ENCODE results near the gene ETS1. TPM values are rescaled to one million over a fixed set of nuclear protein-coding genes. Genes with fewer than 3 reads are reported as not detected.

Gene ETS1
- total and polyA plus RNA-seq, 5 experiments from 2014 or later = 407 to 962 (median 433) TPM

- POLR2A ChIA-PET = interaction anchor here (0.9 to 28.4 kb wide), 11 partner anchors 8 to 210 kb away, joined by 3 to 603 read pairs (median 38); partner anchors contain the start of gene FLI1
- Mint-ChIP-seq H3K27ac (peak overlapping the region; percentile 93 to 99 (median 96)), H3K27me3 (no peaks in the 10 kb centered on the region), H3K9me3 (no peaks in the 10 kb centered on the region), H3K4me3 (peak overlapping the region; percentile 87 to 99 (median 98)), H3K36me3 (peaks cover 13 to 83% (median 19%) of the 10 kb centered on the region in 3 donors), H3K4me1 (peaks cover 65 to 100% (median 97%) of the 10 kb centered on the region in 4 donors)
- ATAC-seq = peak in 1 of 2 donors; percentile 3
- DNase-seq = no peak
Observed at GRCh38 chr11:128501632-128502549, 85.5 kb downstream of the ETS1 start.

- POLR2A ChIA-PET = interaction anchor here (0.6 to 28.4 kb wide), 11 partner anchors 9 to 211 kb away, joined by 3 to 603 read pairs (median 7); no protein-coding TSS in a partner anchor
- Mint-ChIP-seq H3K9me3 (no peaks in the 10 kb centered on the region), H3K27ac (peak overlapping the region; percentile 93 to 99 (median 96)), H3K4me1 (peaks cover 66 to 100% (median 97%) of the 10 kb centered on the region in 4 donors), H3K4me3 (peak overlapping the region; percentile 87 to 99 (median 98)), H3K27me3 (no peaks in the 10 kb centered on the region), H3K36me3 (peaks cover 5 to 83% (median 15%) of the 10 kb centered on the region in 3 donors)
- no peak for ATAC-seq
- no peak for DNase-seq
Observed at GRCh38 chr11:128501008-128501407, 86.3 kb downstream of the ETS1 start.

DNA sequence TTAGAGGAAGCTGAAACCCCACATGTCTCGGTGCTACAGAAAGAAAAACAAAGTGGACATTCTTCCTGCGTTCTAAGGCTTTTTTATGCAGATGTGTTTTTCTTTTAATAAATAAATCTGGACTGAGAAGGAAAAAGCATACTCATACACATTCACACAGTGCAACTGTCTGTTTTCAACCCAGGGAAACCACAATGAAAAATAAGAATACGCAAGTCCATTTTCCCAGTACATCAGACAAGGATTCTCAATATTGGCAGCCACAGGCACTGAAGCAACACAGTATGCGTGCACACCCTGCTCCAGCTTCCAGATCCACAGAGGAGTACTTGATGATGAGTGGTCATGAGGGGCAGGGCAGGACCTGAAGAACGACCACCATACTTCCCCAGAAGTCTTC, 86.9 kb downstream of the ETS1 start:
- Mint-ChIP-seq H3K36me3 (peaks cover 5 to 83% (median 20%) of the 10 kb centered on the region in 3 donors), H3K4me1 (peaks cover 68 to 100% (median 97%) of the 10 kb centered on the region in 4 donors), H3K27ac (peak overlapping the region; percentile 93 to 99 (median 96)), H3K4me3 (peak overlapping the region; percentile 87 to 99 (median 98)), H3K27me3 (no peaks in the 10 kb centered on the region), H3K9me3 (no peaks in the 10 kb centered on the region)
- POLR2A ChIA-PET = interaction anchor here (0.6 to 28.4 kb wide), 14 partner anchors 10 to 210 kb away, joined by 3 to 603 read pairs (median 4); no protein-coding TSS in a partner anchor
- no peak for DNase-seq
- no peak for ATAC-seq

GRCh38 chr11:128499613-128500253, 87.6 kb downstream of the ETS1 start:
- DNase-seq (no peak), ATAC-seq (no peak)
- H3K27me3 Mint-ChIP-seq = no peaks in the 10 kb centered on the region
- peaks cover 63 to 100% (median 97%) of the 10 kb centered on the region in 4 donors for H3K4me1 Mint-ChIP-seq
- no peaks in the 10 kb centered on the region for H3K9me3 Mint-ChIP-seq
- H3K4me3 Mint-ChIP-seq = peak overlapping the region; percentile 82 to 96 (median 90)
- peak overlapping the region; percentile 93 to 99 (median 97) for H3K27ac Mint-ChIP-seq
- POLR2A ChIA-PET = interaction anchor here (0.8 to 28.4 kb wide), 12 partner anchors 11 to 210 kb away, joined by 3 to 603 read pairs (median 6); no protein-coding TSS in a partner anchor
- peaks cover 5 to 83% (median 26%) of the 10 kb centered on the region in 3 donors for H3K36me3 Mint-ChIP-seq

DNA sequence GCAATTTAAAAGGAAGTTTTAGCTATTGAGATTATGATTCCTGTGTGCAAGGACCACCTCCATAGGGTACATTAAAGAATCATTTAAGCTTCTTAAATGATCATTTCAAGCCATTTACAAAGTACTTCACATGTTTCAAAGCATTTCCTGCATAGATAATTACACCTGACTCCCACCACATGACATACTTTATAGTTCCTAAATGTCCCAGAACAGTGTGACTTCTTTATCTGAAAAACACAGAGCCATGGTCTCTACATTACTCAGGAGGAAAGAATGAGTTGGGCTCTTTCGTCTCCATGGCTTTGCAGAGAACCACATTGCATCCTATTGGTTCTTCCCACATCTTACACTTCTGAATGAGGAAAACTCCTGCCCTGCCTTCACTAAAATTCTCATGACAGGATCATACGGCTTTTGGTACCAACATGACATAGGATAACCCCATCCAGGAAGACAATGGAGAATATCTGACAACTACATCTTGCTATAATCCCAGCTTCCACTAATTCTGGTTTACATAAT, 88.6 kb downstream of the ETS1 start:
- ATAC-seq (peak in 1 of 2 donors; percentile 12), DNase-seq (no peak)
- peak overlapping the region; percentile 82 to 96 (median 90) for H3K4me3 Mint-ChIP-seq
- peaks cover 60 to 100% (median 97%) of the 10 kb centered on the region in 4 donors for H3K4me1 Mint-ChIP-seq
- no peaks in the 10 kb centered on the region for H3K9me3 Mint-ChIP-seq
- peaks cover 5 to 84% (median 30%) of the 10 kb centered on the region in 3 donors for H3K36me3 Mint-ChIP-seq
- POLR2A ChIA-PET = interaction anchor here (0.8 to 28.4 kb wide), 8 partner anchors 12 to 129 kb away, joined by 3 to 603 read pairs (median 50); no protein-coding TSS in a partner anchor
- no peaks in the 10 kb centered on the region for H3K27me3 Mint-ChIP-seq
- peak overlapping the region; percentile 93 to 99 (median 97) for H3K27ac Mint-ChIP-seq

DNA sequence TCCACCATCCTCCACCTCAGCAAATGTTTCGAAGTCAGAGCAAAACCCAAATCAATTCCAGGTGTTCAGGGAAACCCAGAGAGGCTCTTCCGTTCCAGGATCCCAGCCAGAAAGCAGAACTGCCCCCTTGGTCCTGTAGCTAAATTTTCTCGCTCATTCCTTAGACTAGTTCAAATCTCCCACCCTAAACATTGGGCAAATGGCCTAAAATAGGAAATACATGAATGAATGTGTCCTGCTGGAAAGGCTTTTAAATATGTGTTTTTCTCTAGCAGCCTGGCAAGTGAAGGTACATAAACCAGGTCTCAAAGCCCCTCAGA, 89.6 kb downstream of the ETS1 start:
- Mint-ChIP-seq H3K27me3 (no peaks in the 10 kb centered on the region), H3K27ac (peak overlapping the region; percentile 91 to 98 (median 96)), H3K4me1 (peaks cover 58 to 100% (median 97%) of the 10 kb centered on the region in 4 donors), H3K9me3 (no peaks in the 10 kb centered on the region), H3K36me3 (peaks cover 5 to 88% (median 33%) of the 10 kb centered on the region in 3 donors), H3K4me3 (peak overlapping the region; percentile 82 to 95 (median 89))
- DNase-seq = no peak
- no peak for ATAC-seq
- POLR2A ChIA-PET = interaction anchor here (0.8 to 28.4 kb wide), 11 partner anchors 9 to 211 kb away, joined by 3 to 603 read pairs (median 4); no protein-coding TSS in a partner anchor

DNA sequence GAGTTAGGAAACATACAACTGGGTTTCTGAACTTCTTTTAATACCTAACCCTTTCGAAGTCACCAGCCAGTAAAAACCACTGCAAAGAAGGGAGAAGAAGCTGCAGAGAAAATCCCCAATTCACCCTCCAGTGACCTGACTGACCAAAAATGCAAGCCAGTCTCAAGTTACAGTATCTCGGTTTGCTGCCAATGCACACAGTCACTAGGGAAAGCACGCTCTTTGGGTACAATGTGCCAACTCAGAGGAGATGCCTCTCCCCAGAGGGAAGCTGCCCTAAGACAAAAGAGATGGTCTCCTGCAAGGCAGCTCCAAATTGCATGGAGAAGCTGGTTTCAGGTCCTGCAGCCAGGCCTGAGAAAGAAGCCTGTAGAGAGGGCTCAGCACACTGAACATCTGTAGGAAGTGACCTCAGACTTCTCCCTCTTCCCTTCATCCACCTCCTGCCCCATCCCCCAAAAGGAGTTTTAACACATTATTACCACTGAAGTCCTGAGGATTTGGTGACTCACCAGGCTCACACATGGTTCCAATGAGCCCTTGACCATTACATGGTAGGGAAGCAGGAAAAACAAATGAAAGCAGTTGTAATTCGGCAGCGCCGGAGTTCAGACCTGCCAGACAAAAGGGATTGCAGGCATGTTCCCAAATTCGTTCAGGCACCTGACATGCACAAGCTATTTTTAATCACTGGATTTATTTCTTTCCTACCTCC, 90.1 kb downstream of the ETS1 start:
- Mint-ChIP-seq H3K9me3 (no peaks in the 10 kb centered on the region), H3K27ac (peak overlapping the region; percentile 91 to 98 (median 96)), H3K4me3 (peak overlapping the region; percentile 82 to 95 (median 89)), H3K27me3 (no peaks in the 10 kb centered on the region), H3K4me1 (peaks cover 62 to 100% (median 97%) of the 10 kb centered on the region in 4 donors), H3K36me3 (peaks cover 5 to 90% (median 36%) of the 10 kb centered on the region in 3 donors)
- ATAC-seq (no peak), DNase-seq (no peak)
- POLR2A ChIA-PET = interaction anchor here (0.8 to 28.4 kb wide), 12 partner anchors 8 to 211 kb away, joined by 3 to 603 read pairs (median 4); no protein-coding TSS in a partner anchor

DNA sequence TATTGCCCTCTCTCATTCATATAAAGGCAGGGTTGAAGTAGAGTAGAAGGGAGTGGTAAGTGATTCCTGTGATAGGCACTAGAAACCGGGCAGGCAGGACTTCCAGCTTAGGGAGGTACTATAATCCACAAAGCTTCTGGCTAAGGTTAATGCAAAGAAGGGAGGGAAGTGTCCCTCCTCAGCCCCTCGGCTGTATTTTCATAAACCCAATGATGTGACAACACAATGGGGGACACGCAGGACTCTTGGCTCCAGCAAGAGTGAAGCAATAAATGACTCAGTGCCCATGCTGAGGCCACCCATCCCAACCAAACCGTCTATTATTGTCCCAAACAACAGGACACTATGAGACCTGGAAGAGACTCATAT, 90.7 kb downstream of the ETS1 start:
- Mint-ChIP-seq H3K27ac (peak overlapping the region; percentile 91 to 98 (median 96)), H3K4me1 (peaks cover 60 to 100% (median 97%) of the 10 kb centered on the region in 4 donors), H3K4me3 (peak overlapping the region; percentile 82 to 95 (median 89)), H3K27me3 (no peaks in the 10 kb centered on the region), H3K9me3 (no peaks in the 10 kb centered on the region), H3K36me3 (peaks cover 5 to 90% (median 37%) of the 10 kb centered on the region in 3 donors)
- no peak for DNase-seq
- no peak for ATAC-seq
- POLR2A ChIA-PET = interaction anchor here (1.0 to 28.4 kb wide), 8 partner anchors 8 to 210 kb away, joined by 3 to 603 read pairs (median 49); no protein-coding TSS in a partner anchor

DNA sequence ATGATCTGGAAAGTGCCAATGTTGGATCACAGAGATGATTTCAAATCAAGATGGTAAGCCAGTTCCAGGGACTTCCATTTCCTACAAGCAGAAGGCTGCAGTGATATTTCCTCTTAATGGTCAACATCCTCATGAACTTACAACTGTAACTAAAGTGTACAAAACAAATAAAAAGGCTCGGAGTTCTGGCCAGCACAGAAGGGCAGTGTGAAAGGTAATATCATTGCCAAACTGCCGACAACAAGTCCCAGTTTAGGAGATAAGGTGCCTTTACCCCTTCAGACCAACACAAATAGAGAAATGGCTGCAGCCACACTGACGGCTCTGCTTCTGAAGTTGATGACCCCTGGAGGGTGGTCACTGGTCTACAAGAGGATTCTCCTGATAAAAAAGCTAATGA, 91.1 kb downstream of the ETS1 start:
- Mint-ChIP-seq H3K9me3 (no peaks in the 10 kb centered on the region), H3K36me3 (peaks cover 5 to 90% (median 39%) of the 10 kb centered on the region in 3 donors), H3K27ac (peak overlapping the region; percentile 91 to 98 (median 96)), H3K4me1 (peaks cover 61 to 100% (median 97%) of the 10 kb centered on the region in 4 donors), H3K27me3 (no peaks in the 10 kb centered on the region), H3K4me3 (peak overlapping the region; percentile 82 to 95 (median 89))
- POLR2A ChIA-PET = interaction anchor here (1.0 to 28.4 kb wide), 7 partner anchors 9 to 210 kb away, joined by 3 to 603 read pairs (median 94); no protein-coding TSS in a partner anchor
- ATAC-seq (no peak), DNase-seq (no peak)

DNA sequence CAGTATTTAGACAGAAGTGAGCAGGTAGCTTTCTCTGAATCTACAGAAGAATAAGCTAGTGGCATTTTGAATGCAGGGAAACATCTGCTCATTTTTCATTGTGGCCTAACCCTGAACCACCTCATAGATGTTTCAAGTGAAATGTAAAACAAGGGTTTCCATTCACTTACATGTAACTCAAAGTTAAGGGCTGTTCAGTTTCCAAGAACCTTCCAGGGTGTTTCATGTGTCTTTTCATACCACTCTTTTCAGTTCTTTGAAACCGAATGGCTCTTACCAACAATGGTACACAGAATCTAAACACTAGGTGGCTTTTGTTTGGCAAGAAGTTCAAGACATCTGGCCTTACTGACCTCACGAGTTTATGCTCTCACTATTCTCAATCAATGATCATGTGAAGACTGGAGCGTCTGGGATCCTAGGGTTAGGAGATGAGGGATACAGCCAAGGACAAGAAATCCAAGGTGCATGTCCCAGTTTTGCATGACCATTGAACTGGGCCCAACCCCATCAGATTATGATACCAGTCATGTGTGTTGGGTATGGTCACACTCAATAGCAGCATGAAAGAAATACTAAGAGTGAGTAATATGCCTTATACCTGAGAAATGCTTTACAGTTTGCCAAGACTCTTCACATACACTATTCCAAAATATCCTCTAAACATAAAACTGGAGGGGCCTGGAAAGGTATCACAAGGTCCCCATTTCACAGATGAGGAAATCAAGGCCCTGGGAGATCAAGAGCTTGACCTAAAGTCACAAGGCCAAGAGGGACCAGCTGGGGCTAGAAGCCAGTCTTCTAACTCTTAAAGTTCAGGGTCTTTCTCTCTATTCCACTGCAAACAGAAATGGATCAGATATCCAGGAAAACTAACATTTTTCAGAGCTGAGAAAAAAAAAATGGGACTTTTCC, 92.7 kb downstream of the ETS1 start:
- DNase-seq = peak in 2 of 10 donors; percentile 57 to 62

More for the DNA sequence above, 92.7 kb downstream of the ETS1 start:
- Mint-ChIP-seq H3K27me3 (no peaks in the 10 kb centered on the region), H3K9me3 (no peaks in the 10 kb centered on the region), H3K27ac (peak overlapping the region; percentile 91 to 98 (median 96)), H3K36me3 (peaks cover under 1 to 92% (median 44%) of the 10 kb centered on the region in 3 donors), H3K4me1 (peaks cover 59 to 100% (median 98%) of the 10 kb centered on the region in 4 donors), H3K4me3 (peak overlapping the region; percentile 47 to 95 (median 89))
- POLR2A ChIA-PET = interaction anchor here (1.0 to 17.8 kb wide), 6 partner anchors 13 to 190 kb away, joined by 4 to 603 read pairs (median 46); no protein-coding TSS in a partner anchor
- peak; percentile 38 to 52 for ATAC-seq

All from naive thymus-derived CD8-positive, alpha-beta T cell (primary cell).